ENCODE results near the gene FAM151A. TPM values are rescaled to one million over a fixed set of nuclear protein-coding genes. Genes with fewer than 3 reads are reported as not detected.

The FAM151A gene
- not detected in 2 replicates for total RNA-seq

DNA sequence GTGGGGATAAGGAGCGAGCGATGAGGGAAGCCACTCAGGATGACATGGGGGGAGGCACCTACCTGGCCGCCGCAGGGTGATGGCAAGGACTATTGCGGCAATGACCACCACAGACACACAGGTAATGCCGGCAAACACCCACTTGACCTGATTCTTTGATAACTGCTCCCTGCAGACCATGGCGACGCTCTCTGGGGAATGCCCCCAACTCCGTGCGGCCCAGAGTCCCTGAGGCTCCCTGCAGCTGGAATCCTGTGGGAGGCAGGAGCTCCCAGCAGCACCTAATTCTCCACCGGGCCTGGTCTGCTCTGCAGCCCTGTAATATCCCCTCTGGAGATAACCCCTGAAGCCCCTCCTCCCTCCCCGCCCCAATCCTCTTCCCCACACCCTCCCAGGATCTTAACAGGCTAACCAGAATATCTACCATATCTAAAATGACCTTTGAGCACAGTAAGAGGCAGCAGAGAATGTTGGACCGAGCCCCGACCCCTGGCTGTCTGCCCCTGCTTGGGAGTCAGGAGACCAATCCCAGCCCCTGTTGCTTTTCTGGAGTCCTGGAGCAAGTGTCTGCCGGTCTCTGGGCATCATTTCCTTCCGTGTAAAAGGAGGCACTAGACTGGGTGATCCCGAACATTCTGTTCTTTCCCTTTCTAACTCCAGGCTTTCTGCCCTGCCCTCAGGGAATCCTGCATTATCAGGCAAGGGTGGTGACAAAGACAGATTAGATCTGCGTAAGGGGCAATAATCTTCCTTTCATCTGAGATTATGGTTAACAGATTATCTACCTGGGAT, at the start of gene FAM151A:
FAM151A (minus strand) TSS at position 310 of the 792 bp plus-strand sequence; CDS start at position 180, 130 bp downstream.

DNA sequence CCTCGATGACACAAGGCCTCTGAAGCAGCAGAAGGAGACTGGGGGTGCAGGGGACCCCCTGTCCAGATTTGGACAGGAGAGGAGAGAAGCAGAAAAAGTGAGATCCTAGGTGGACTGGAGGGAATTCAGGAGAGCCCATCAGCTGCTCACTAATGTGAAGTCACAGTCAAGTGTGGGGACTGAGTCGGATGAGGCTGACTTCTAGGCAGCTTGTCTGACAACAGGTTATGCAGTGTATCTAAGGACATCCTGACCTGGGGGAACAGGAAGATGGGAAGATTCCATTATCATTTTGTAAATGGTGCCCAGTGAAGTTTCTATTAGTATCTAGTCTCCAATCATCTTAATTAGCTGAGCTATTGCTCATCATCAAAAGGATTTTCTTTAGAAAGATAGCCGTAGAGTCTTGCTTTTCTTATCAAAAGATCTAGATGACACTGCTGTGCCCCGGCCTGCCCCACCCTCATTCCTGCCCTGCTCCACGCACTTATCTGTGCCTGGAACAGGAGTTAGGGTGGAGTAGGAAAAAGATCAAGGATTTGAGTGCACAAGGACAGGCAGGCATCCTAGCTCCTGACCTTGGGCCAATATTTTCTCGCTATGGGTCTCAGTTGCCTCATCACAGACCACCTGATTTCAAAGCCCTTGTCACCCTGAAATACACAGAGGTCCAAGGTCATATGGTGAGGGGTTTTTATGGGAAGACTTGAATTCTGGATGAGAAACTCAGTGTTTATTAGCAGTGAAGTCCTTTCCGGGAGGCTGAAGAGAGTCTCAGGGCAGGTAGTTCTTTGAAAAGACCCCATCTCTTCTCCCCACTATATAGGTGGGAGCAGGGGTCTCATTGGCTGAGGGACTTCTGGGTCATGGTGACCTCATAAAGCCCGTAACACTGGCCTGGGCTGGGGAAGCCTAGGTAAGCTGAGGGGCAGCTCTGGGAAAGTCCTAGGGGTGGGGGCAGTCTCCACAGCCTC, 17.8 kb upstream of the FAM151A start, which contains the start of gene MROH7:
MROH7 (plus strand) TSS at position 924 of the 974 bp plus-strand sequence. CDS start 11,141 bp downstream, outside the sequence.

Other genes starting within 250 kb of the FAM151A start
- gene SSBP3, start 217.1 kb downstream of the FAM151A start, total RNA-seq = 14.5 and 17.5 TPM in 2 replicates
- 5.7 and 7.0 TPM in 2 replicates for gene ACOT11, start 75.3 kb downstream of the FAM151A start, total RNA-seq
- gene MROH7, start 18.3 kb upstream of the FAM151A start, total RNA-seq = 0.04 TPM in 1 of 2 replicates, not detected in the other
- 31.1 and 31.7 TPM in 2 replicates for gene TTC4, start 92.3 kb upstream of the FAM151A start, total RNA-seq
- gene PARS2, start 141.0 kb upstream of the FAM151A start, total RNA-seq = 4.3 and 5.6 TPM in 2 replicates
- 10.6 and 10.9 TPM in 2 replicates for gene TTC22, start 177.8 kb upstream of the FAM151A start, total RNA-seq

Measured in hair follicular keratinocyte (primary cell).